Loucy (cell line): ENCODE data around the gene ABI1.
"Not testable (repeated sequence)": the region's sequence is repeated elsewhere in the genome, so short reads cannot be mapped to it uniquely, and the experiment has no call there.

Experiments
- H2AFZ ChIP-seq: fragments of 200-600 bp; sonication (generic); 2 replicates; pipeline ENCODE4 v1.6.0; 2016; ENCODE audit warnings: antibody characterized with exemption, mild to moderate bottlenecking, low read length, moderate library complexity
- H3F3A ChIP-seq: fragments of 200-600 bp; 2 replicates; pipeline ENCODE4 v1.6.0; 2016; ENCODE audit warnings: antibody characterized with exemption, low read depth, mild to moderate bottlenecking
- H3K27me3 ChIP-seq: fragments of 200-600 bp; sonication (generic); 2 replicates; pipeline ENCODE4 v1.6.1; 2014; ENCODE audit warnings: low read length, mild to moderate bottlenecking; ENCODE audit not compliant: insufficient read depth, poor library complexity, severe bottlenecking
- H3K36me3 ChIP-seq: fragments of 200-600 bp; sonication (generic); 2 replicates; pipeline ENCODE4 v1.6.1; 2016; ENCODE audit warnings: low read length; ENCODE audit not compliant: insufficient read depth
- H3K4me1 ChIP-seq: fragments of 200-600 bp; sonication (generic); 2 replicates; pipeline ENCODE4 v1.5.1; 2014; ENCODE audit warnings: low read length, mild to moderate bottlenecking; ENCODE audit not compliant: insufficient read depth, poor library complexity, severe bottlenecking
- H3K4me2 ChIP-seq: fragments of 200-600 bp; sonication (generic); 2 replicates; pipeline ENCODE4 v1.6.0; 2014; ENCODE audit warnings: antibody characterized with exemption, low read length, low read depth, mild to moderate bottlenecking; ENCODE audit not compliant: poor library complexity, severe bottlenecking
- H3K4me3 ChIP-seq: fragments of 200-600 bp; sonication (generic); 2 replicates; pipeline ENCODE4 v1.5.1; 2014; ENCODE audit warnings: low read length, mild to moderate bottlenecking, mixed read lengths; ENCODE audit not compliant: poor library complexity, severe bottlenecking
- H3K79me2 ChIP-seq: fragments of 200-600 bp; sonication (generic); 2 replicates; pipeline ENCODE4 v1.6.1; 2014; ENCODE audit warnings: low read length; ENCODE audit not compliant: insufficient read depth
- H3K9ac ChIP-seq: fragments of 200-600 bp; sonication (generic); 2 replicates; pipeline ENCODE4 v1.6.0; 2014; ENCODE audit warnings: mild to moderate bottlenecking, low read depth, low read length, moderate library complexity; ENCODE audit not compliant: poor library complexity, severe bottlenecking
- H3K9me2 ChIP-seq: fragments of 200-600 bp; sonication (generic); replicated peaks from 2 replicates; pipeline ENCODE4 v1.6.1; 2016; ENCODE audit warnings: low read depth, low read length, mixed read lengths
- H3K9me3 ChIP-seq: fragments of 200-600 bp; sonication (generic); 2 replicates; pipeline ENCODE4 v1.6.1; 2014; ENCODE audit warnings: mild to moderate bottlenecking, antibody characterized with exemption, low read length, low read depth; ENCODE audit not compliant: insufficient read depth
- H4K20me1 ChIP-seq: fragments of 200-600 bp; sonication (generic); 2 replicates; pipeline ENCODE4 v1.6.0; 2014; ENCODE audit warnings: antibody characterized with exemption, low read length, mild to moderate bottlenecking; ENCODE audit not compliant: insufficient read depth, poor library complexity, severe bottlenecking
- CTCF ChIP-seq: fragments of 200-600 bp; sonication (generic); conservative IDR thresholded peaks from 2 replicates; pipeline ENCODE4 v1.5.1; 2014; ENCODE audit warnings: mild to moderate bottlenecking, antibody characterized with exemption, low read length
- EZH2phosphoT487 ChIP-seq: fragments of 200-600 bp; IDR thresholded peaks from 2 replicates; pipeline ENCODE4 v1.6.1; 2018; ENCODE audit warnings: antibody characterized with exemption, mild to moderate bottlenecking, moderate library complexity, borderline replicate concordance

Gene ABI1

GRCh38 chr10:26903431-26904217, 42.9 kb upstream of the ABI1 start:
- no peak overlapping the region for H3K4me3 ChIP-seq
- no peaks in the 10 kb centered on the region for H3K27me3 ChIP-seq
- H3F3A ChIP-seq = no peaks in the 10 kb centered on the region
- no peak for TF ChIP-seq CTCF
- TF ChIP-seq EZH2phosphoT487 = no peak
- no peak overlapping the region for H3K9ac ChIP-seq
- H3K9me2 ChIP-seq = no peaks in the 10 kb centered on the region
- no peaks in the 10 kb centered on the region for H3K9me3 ChIP-seq
- no peaks in the 10 kb centered on the region for H3K4me1 ChIP-seq
- no peaks in the 10 kb centered on the region for H3K79me2 ChIP-seq
- no peak overlapping the region for H3K4me2 ChIP-seq
- H4K20me1 ChIP-seq = no peaks in the 10 kb centered on the region
- H3K36me3 ChIP-seq = no peaks in the 10 kb centered on the region
- no peak overlapping the region for H2AFZ ChIP-seq

DNA sequence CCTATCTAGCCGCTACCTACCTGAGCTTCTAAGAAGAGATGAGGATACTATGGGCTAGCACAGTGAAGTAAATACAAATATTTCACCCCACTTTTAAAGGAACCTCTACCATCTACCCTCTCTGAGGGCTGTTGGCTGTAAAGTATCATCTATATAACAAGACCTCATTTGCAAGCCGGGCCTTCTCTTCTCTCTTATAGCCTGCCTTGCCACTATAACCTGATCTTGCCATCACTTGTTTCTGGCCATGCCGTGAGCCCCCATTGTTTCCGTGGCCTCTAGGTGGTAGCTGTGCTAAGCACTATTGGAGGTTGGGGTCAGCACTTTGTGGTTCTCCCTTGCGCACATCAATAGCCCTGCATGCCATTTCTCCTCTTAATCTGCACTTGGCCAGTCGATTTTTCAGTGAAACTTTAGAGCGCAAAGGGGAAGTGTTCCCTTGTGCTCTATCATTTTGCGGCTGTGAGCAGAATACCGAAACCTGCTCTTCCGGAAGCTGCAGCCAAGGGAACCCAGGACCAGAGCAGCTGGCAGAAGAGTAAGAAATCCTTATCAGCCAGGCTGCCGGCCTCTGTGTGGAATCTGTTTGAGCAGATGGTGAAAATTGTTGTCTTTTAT, 31.7 kb upstream of the ABI1 start:
- not testable (repeated sequence) for H3K9me3 ChIP-seq, H3K27me3 ChIP-seq, H3K9ac ChIP-seq, H2AFZ ChIP-seq, H3K4me2 ChIP-seq, H4K20me1 ChIP-seq, H3K4me3 ChIP-seq, H3K9me2 ChIP-seq, H3K79me2 ChIP-seq, H3K4me1 ChIP-seq, H3F3A ChIP-seq, H3K36me3 ChIP-seq

- no peaks in the 10 kb centered on the region for H3K36me3 ChIP-seq
- no peak overlapping the region for H3K4me3 ChIP-seq
- no peaks in the 10 kb centered on the region for H4K20me1 ChIP-seq
- H3K27me3 ChIP-seq = no peaks in the 10 kb centered on the region
- H3K9me2 ChIP-seq = no peaks in the 10 kb centered on the region
- H3K4me1 ChIP-seq = no peaks in the 10 kb centered on the region
- no peak for TF ChIP-seq EZH2phosphoT487
- peak; percentile 92 for TF ChIP-seq CTCF
- no peaks in the 10 kb centered on the region for H3K79me2 ChIP-seq
- H3K9ac ChIP-seq = no peak overlapping the region
- H3K9me3 ChIP-seq = no peaks in the 10 kb centered on the region
- H3F3A ChIP-seq = no peaks in the 10 kb centered on the region
- no peak overlapping the region for H3K4me2 ChIP-seq
- H2AFZ ChIP-seq = no peak overlapping the region
Measured at GRCh38 chr10:26890956-26891355, 30.2 kb upstream of the ABI1 start.
